Stimulated activated CD4-positive, alpha-beta T cell treated with anti-CD3 and anti-CD28 coated beads, Interleukin-15, amount 100 ng/mL, for 1 hour (primary cell): ENCODE measurements around the gene LNPEP.
"Not testable (repeated sequence)": the region's sequence is repeated elsewhere in the genome, so short reads cannot be mapped to it uniquely, and the experiment has no call there.

Experiments used
- DNase-seq, 2 donors: peaks; one replicate each; pipeline ENCODE4 v3.0.0-alpha.2; 2020; ENCODE audit warnings: low read depth in 1 of 2, low spot score in 1 of 2

The LNPEP gene

DNA sequence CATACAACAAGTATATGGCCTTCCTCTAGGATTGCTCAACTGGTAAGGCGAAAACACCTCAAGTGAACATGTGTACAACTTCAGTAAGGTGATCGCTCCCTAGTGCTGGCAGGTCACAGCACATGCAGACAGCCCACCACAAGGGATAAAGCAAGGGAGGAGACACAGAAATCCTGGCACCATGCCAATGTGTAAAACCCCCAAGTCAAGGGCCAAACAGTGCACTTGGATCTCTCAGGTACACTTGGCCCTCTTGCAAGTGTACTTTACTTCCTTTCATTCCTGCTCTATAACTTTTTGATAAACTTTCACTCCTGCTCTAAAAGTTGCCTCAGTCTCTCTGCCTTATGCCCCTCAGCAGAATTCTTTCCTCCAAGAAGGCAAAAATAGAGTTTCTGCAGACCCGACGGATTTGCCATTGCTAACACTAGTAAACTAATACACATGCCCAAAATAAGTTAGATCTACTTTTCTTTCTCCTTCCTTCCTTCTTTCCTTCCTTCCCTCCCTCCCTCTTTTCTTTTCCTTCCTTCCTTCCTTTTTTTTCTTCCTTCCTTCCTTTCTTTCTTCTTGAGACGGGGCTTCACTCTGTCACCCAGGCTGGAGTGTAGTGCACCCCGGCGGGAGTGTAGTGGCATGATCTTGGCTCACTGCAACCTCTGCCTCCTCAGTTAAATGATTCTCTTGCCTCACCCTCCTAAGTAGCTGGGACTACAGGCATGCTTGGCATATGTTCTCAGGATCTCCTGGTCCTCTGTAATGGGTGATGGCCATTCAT lies 6.8 kb upstream of the LNPEP start:
- no peak for DNase-seq

DNA sequence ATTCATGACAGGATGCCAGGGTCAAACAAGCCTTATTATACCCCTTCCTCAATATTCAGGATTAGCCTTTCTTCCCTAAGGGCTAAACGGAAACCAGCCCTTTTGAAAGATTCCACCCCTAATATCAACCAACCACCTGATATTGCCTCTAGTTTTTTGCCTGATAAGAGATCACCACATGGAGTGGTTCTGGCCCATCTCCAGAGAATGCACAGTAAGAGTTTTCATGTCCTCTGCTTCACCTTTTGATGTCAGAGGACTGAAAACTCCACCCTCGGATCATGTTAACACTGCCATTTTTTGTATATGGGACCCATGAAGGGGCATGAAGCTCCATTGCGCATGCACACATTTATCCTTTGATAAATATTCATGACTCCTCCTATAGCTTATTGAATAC lies 5.8 kb upstream of the LNPEP start:
- DNase-seq, result no peak

DNA sequence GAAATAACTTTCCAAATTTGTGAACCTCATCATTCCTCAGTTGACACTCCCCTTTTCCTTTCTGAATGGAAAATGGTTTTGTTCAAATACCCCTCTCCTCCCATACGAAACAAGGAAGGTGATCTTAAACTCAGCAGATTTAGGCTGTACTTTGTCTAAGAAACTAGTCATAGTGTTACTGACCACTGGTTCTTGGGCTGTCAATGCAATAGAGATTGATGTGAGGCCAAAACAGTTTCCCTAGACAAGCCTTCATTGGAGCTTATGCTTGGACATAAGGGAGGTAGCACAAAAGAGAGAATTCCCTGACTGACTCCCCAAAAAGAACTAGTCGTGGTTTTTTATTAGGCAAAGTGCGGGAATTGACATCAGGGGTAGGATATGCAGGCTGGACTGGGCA lies 5.3 kb upstream of the LNPEP start:
- no peak for DNase-seq

DNA sequence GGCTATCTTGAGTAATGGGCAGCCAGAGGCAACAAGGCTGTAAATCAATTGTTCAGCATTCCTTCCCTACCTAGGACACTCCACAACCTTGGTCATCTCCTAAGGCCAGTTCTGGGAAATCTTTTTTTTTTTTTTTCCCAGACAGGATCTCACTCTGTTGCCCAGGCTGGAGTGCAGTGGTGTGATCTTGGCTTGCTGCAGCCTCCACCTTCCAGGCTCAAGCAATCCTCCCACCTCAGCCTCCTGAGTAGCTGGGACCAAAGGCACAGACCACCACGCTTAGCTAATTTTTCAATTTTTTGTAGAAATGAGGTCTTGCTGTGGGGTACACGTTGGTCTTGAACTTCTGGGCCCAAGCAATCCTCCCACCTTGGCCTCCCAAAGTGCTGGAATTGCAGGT lies 4.8 kb upstream of the LNPEP start:
- DNase-seq, result not testable (repeated sequence)

DNA sequence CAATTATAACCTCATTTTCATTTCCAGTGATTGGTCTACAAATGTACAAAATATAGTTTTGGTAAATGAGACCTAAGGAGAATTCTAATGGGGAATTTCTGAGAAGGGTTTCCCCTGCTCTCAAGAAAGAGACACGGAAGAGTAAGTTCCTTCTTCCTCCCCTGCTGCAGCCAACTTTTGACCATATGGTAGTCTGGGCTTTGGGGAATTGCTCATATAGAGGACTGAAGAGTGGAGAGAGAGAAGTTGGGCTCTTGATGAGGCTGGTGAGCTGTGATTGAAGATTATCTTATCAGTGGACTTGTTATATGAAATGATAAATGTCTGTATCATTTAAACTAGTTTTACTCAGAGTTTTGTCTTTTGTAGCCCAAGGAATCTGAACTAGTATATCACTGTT lies 4.3 kb upstream of the LNPEP start:
- DNase-seq, result no peak

DNA sequence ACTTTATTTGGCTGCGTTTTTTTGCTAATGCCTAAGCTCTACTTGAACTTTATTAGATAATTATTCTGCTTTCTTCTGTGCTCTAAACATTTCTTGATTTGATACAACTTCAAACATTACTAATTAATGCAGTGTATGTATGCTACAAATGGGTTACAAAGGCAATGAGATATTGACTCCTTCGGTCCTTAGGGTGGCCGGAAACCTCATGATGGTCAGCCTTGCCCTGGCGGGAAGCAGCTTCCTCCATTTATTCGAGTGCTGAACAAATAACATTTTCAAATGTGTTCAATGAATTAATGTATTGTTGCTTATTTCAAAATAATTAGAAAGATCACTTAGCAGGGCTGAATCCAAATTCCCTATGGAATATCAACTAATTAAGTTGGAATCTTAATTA lies 3.9 kb upstream of the LNPEP start:
- no peak for DNase-seq

DNA sequence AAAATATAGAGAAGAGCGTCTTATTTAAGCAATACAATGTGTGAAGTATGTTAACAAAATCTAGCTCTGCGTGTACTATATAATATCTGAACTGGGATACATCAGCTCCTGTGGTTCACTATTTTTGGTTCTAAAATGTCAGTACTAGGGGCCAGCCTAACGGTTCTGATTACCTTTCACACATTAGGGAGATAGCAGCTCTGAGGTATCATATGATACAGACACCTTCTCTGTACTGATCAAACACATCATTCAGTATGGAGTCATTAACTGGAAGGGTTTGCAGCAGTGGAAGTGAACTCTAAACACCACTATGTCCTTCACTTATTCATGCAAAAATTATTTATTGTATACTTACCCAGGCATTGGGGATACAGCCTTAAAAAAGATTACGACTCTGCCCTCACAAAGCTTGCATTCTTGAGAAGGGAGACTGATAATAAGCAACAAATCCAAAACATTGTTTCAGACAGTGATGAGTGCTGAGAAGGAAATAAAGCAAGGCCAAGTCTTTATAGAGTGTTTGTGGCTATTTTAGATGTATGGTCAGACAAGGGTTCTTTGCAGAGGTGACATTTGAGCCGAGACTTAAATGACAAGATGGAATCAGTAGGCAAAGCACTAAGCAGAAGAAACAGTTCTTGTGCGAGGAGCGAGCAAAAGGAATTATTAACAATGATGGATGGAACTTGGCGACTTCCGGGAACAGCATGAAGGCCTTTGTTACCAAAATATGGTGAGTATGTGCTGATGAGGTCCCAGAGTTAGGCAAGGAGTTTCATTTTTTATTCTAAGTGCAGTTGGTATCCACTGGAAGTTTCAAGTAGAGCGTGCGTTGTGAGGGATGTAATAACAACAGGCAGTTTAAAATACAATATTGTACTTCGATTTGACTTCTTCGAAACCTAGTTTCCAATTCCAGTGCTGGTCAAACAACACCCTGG lies 1.8 kb upstream of the LNPEP start:
- DNase-seq, result no peak

DNA sequence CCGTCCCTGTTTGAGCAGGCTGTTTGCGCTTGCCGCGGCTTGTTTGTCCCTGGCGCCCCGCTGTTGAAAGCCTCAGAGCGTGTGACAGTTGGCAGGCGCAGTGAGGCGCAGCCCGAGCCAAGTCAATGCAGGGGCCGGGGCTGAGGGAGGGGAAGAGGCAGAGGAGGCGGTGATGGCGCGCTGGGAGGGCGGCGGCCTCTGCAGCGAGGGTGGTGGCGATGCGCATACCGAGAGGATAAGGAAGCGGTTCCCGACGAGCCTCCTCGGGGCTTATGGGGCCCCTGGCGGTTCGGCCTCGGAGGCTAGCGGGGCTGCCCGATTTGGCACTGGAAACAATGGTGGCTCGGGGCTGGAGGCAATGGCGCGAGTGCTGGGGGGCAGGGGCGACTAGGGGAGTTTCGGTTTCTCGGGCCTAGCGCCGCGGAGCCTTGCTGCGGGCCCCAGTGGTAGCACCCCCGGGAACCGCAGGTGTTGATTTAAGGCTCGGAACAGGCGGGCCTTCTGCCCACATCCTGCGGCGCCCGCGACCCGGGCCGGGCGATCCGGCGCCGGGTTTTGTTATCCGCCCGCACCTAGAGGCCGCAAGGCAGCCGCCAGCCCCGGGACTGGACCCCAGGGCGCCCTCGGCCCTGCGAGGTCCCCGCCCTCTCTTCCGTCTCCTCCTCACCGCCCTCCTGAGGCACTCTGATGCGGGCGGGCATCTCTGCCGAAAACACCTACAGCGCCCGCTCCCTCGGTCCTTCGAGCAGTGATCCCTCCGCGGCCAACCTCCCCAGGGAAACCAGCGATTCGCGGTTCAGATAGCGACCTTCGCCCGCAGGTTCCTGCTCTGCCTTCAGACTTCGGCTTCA lies 947 bp upstream of the LNPEP start:
- DNase-seq, result peak; percentile 88 to 91

DNA sequence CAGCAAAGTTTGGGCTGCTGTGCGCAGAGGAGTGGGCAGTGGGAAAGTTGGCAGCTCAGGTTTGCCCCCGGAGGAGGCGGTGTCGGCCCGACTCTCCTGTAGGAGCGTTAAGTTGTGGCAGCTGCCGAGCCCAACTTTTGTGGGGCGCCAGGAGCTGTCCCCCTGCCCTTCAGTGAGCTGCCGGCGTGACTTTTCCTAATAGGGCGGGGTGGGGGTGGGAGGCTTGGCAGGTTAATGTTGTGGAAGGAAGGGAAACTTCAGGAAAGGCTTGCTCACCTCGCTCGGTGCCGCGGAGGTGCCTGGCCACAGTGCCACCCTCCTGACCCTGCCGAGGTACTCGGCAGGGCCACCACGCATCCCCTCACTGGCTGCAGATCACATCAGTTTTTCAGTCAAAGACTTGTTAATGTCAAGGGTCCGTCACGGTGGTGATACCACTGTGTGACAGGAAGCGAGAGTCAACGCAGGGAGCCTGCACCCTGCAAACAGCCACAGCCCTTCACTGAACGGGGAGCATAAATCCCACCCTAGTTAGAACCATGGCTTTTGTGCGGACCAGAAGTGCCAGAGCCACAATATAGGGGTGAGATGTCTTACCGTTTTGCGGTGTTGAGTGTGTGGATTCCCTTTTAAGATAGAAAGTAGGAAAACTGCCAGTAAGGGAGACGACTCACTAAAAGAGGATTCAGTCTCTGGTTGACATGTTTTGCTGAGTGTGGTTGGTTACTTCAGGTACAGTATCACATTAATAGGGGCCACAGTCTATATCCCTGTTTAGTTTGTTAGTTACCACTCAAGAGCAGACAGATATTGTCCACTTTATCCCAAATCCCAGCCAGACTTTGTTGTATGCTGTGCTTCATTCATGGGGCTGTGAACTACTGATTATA lies 796 bp downstream of the LNPEP start:
- DNase-seq, result peak; percentile 11 to 18

DNA sequence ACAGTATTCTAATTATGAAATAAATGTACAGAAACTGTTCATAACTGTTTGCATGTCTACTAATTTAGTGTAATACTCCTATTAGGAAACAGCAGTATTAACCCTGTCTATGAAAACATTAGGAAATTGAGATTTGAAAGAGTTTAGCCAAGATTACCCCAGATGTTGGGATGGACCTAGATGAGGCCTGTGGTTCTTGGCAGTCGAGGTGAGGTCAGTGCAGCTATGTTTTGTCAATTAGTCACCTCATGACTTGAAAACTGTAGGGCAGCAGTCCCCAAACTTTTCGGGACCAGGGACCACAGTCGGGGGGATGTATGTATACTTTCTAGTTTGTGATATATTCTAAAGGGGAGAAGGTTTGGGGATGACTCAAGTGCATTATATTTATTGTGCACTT lies 4.7 kb downstream of the LNPEP start:
- DNase-seq, result no peak

DNA sequence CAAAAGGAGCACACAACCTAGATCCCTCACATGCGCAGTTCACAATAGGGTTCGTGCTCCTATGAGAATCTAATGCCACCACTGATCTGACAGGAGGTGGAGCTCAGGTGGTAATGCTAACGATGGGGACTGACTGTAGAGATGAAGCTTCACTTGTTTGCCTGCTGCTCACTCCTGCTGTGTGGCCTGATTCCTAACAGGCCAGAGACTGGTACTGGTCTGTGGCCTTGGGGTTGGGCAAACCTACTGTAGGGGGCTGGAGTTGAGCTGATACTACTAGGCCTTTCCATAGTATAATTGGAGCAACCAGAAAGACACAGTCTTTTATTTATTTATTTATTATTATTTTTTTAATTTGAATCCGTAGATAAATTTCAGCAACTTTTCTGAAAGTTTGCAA lies 5.3 kb downstream of the LNPEP start:
- DNase-seq, result no peak

DNA sequence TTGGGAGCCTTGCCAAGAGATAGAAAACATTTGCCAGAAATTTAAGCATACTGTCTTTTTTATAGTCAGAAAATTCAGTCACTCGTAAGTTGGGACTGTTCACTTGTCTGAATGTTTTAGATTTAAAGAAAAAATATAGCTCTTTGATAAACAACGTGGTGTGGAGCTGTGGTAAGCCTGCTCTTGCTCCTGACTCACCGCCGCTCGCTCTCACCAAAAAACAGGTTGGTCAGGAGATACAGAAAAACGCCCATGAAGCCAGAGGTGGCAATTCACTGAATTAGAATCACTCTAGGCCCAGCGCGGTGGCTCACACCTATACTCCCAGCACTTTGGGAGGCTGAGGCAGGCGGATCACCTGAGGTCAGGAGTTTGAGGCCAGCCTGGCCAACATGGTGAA lies 6.2 kb downstream of the LNPEP start:
- no peak for DNase-seq

DNA sequence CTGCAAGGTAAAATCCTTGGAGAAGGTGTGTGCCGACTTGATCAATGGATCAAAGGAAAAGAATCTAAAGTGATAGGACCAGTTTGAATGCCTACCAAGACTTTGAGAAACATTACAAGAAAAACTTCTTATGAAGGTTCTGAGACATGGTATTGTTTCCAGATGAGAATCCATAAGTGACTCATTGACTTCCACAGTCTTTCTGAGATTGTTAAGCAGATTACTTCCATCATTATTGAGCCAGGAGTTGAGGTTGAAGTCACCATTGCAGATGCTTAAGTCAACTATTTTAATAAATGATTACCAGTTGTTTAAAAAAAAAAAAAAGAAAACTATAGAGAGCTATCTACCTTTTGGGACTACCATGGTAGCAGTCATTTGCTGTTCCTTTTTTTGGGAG lies 7.0 kb downstream of the LNPEP start:
- DNase-seq, result no peak

DNA sequence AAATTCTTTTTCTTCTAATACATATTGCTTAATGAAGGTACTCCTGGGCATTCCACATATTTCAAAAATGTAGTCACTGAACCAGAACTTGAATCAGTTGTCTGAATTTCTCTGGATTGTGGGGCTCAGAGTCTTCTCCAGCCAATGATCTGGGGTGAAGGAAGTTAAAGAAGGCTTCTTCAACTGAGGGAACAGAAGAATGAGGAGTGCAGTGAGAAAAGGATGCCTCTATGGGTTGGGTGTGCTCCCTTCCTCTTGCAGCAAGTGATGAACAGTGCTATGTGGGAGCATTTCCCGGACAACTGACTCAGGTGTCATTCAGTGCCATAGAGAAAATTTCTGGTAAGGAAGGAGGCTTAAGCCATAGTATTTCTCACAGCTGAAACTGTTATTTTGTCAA lies 7.9 kb downstream of the LNPEP start:
- no peak for DNase-seq

DNA sequence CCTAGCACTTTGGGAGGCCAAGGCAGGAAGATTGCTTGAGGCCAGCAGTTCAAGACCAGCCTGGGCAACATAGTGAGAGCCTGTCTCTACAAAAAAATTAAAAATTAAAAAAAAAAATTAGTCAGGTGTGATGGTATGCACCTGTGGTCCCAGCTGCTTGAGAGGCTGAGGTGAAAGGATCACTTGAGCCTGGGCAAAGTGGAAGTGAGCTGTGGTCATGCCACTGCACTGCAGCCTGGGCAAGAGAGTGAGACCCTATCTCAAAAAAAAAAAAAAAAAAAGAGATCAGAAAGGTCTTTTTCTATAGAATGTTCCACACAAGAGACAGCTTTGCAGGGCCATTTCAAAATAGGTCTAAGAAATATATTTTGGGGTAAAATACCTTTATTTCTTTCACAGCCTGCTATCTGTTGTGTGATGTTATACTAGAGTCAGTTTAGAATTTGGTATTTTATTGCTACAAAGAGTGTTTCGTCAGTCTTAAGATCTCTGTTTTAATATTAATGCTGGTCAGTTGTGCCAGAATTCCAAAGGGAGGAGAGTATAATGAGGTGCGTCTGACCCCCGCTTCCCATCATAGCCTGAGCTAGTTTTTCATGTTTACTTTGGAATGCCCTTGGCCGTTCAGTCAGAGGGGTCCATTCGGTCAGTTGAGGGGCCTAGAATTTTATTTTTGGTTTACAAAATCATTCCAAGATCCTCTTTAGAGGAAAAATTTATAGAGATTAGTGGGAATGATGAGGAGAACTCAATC lies 9.4 kb downstream of the LNPEP start:
- no peak for DNase-seq

DNA sequence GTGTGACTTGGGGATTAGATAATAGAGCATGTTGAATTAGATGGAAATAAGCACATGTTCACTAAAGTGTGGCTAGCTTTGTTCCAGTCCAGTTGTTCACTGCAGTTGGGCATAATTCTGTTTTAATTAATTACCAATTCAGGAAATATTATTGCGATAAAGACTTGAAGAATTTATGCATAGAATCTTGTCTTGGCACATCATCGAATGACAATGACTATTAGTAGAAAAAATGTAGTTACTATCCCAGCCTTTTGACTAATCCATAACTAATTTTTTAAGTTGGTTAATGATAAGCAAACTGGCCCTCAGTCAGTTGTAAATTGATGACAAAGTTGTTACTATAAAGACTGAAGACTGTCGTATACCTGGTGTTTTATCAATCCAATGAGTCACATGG lies 10.5 kb downstream of the LNPEP start:
- no peak for DNase-seq

DNA sequence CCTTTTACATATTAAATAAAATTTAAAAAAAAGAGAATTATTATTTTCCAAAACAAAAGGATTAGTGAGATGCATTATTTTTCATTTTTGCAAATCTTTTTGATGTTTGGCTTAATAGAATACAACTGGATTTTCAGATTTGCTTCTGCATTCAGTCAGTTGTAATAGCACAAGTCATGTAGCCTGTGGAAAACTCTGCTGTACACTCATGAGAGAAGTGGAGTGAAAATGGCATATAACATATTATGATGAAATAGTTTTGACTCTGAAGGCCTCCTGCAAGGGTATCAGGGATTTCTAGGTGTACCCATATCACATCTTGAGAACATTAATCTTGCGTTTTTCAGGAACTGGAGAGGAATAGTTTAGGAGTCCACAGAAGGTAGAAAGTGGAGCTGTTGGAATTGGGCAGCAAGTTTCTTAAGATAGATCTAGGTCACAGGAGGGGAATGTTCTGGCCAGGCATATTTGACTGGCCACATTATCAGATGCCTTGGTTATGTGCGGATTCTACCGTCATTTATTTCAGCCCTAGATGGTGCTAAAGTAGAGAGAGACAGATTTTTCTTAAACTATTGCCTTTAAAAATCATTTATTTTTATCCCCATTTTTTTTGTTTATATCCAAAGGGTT lies 16.4 kb downstream of the LNPEP start:
- no peak for DNase-seq

DNA sequence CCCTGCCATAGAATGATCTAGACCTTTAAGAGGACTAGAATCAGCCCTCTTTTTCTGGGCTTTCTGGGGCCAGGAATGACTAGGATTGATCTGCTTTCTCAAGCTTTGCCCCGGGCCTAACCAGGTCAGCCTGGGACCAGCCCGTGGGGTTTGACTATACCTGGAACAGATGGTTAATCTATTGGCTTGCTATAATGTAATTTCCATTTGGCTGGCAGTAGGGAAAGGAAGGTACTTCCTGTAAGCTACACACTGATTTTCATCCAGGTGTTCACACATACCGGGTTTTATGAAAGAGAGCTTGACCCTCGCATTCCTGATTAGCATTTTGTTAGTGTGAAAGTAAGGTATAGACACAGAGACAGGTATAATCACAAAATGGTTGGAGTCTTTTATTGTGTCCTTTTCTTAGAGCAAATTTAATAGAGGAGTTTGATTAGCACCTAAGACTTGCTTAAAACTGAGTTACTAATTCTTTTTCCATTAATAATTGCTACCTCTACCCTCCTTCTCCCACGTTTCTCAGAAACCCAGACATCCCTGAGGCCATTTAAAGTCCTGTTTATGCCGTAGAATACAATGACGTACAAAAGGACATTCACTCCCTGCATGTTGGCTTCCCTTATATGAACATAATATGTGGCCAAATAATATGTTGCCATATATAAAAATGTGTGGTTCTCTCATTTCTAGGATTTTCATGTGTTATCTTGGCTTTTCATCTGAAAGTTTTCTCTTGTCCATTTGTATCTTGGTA lies 17.3 kb downstream of the LNPEP start:
- no peak for DNase-seq
